Brain microvascular endothelial cell (primary cell): ENCODE results near the gene LIN7B.

Source experiments
- DNase-seq: peaks from one replicate; pipeline ENCODE4 v3.0.0-alpha.2; 2020
- H3K27ac ChIP-seq: fragments of 250-450 bp; sonication (Bioruptor Pico); 2 replicates; pipeline ENCODE4 v1.5.1; 2020; ENCODE audit warnings: mild to moderate bottlenecking, moderate library complexity
- H3K27me3 ChIP-seq: fragments of 250-450 bp; sonication (Bioruptor Pico); replicated peaks from 2 replicates; pipeline ENCODE4 v1.5.1; 2020; ENCODE audit warnings: mild to moderate bottlenecking
- H3K36me3 ChIP-seq: fragments of 250-450 bp; sonication (Bioruptor Pico); replicated peaks from 2 replicates; pipeline ENCODE4 v1.5.1; 2020; ENCODE audit warnings: mild to moderate bottlenecking
- H3K4me3 ChIP-seq: 2 replicates; pipeline ENCODE4 v1.5.1; 2011; ENCODE audit warnings: low read depth, mild to moderate bottlenecking, control low read depth, low read length, moderate library complexity
- in situ Hi-C: cut with HindIII; loops from 2 replicates; pipeline ENCODE4 v1.10.0; 2017; ENCODE audit warnings: low sequenced_read_pairs, low pct_ligation_motif_present
- TF ChIP-seq, protein P1 (sequence below): IDR thresholded peaks from 2 replicates; pipeline ENCODE4 v1.5.1; 2011; ENCODE audit warnings: low read depth, mild to moderate bottlenecking, moderate library complexity, low read length, control low read depth, inconsistent platforms; ENCODE audit errors: missing control alignments

LIN7B gene

DNA sequence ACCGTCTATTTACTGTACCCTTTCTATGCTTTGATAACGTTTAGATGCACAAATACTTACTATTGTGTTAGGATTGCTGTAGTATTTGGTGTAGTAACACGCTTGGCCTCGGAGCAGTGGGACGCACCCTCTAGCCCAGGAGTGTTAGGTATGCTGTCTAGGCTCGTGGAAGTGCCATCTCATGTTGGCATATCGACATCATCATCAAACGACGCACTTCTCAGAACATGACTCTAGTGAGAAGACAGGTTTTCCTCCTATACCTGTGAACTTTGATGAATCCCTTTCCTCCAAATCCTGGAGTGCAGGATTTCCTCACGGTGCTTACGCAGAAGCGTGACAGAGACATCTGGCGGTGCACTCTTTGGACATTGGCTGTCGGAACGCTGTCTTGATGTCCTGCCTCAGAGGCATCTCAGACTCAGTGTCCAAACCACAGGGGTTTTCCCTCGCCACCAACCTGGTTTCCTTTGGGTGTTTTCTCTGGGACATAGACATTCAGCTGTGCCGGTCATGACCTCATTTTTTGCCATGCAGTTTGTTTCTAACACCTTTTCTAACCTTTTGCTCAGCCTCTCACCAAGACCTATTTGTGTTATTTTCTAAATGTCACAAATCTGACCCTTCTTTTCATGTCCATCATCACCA lies 22.7 kb upstream of the LIN7B start:
- in situ Hi-C loops = no loop called here

DNA sequence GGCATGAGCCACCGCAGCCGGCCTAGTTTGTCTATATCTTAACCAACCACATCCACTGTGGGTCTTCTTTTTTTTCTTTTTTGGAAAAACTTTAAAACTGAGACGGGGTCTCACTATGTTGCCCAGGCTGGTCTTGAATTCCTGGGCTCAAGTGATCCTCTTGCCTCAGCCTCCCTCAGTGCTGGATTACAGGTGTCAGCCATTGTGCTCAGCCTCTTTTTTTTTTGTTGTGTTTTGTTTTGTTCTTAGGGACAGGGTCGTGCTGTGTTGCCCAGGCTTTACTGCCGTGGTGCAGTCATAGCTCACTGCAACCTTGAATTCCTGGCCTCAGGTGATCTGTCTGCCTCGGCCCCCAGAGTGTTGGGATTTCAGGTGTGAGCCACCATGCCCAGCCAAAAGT lies 21.5 kb upstream of the LIN7B start:
- Histone ChIP-seq H3K27me3 (no peaks in the 10 kb centered on the region), H3K4me3 (no peak overlapping the region), H3K27ac (no peak overlapping the region), H3K36me3 (peaks cover 76% of the 10 kb centered on the region)
- no peak for DNase-seq
- in situ Hi-C loops = no loop called here
- TF ChIP-seq, protein P1, sequence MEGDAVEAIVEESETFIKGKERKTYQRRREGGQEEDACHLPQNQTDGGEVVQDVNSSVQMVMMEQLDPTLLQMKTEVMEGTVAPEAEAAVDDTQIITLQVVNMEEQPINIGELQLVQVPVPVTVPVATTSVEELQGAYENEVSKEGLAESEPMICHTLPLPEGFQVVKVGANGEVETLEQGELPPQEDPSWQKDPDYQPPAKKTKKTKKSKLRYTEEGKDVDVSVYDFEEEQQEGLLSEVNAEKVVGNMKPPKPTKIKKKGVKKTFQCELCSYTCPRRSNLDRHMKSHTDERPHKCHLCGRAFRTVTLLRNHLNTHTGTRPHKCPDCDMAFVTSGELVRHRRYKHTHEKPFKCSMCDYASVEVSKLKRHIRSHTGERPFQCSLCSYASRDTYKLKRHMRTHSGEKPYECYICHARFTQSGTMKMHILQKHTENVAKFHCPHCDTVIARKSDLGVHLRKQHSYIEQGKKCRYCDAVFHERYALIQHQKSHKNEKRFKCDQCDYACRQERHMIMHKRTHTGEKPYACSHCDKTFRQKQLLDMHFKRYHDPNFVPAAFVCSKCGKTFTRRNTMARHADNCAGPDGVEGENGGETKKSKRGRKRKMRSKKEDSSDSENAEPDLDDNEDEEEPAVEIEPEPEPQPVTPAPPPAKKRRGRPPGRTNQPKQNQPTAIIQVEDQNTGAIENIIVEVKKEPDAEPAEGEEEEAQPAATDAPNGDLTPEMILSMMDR = no peak

More for the DNA sequence above, 22.7 kb upstream of the LIN7B start:
- TF ChIP-seq, protein P1 = no peak
- DNase-seq = no peak
- peaks cover 78% of the 10 kb centered on the region for H3K36me3 ChIP-seq
- no peak overlapping the region for H3K27ac ChIP-seq
- H3K27me3 ChIP-seq = no peaks in the 10 kb centered on the region
- no peak overlapping the region for H3K4me3 ChIP-seq

DNA sequence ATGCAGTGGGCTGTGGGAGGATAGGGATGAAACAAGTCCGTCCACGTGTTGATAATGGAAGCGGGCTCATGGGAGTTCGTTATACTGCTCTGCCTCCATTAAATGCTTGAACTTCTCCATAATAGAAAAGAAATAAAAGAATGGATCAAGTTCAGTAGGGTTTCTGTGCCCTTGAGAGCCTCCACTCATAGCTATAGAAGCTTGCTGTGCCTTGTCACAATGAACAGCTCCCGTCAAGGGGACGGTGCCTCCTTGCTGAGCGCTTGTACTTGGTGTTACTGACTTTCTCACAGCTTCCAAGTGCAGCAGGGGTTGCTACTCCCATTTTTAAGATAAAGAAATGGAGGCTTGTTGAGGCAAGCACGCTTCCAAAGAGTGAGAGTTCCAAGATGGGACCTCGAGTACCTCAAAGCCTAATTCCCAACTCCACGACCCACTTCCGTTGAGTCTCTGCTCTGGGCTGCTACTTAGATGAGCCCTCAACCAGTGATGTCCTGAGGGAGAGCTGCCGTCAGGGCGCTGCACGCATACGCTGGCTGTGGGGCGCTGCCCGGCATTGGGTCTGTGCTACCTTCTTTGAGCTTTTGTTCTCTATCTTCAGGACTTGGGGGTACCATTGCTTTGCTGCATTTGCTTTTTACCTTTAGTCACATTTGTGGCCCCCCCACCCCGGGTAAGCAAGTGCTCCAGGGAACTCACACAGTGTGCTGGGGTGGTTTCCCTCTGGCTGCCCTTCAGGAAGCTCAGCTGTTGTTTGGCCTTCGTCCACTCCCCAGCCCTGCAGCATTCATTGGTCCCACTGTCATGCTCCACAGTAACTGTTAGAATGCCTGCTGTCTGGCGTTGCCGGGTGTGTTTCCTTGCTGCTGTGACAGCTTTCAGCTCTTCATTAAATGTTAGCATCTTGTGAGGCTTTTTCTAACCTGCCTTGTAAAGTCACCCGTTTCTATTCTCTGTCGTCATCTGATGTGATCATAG lies 19.4 kb upstream of the LIN7B start:
- Histone ChIP-seq H3K27ac (no peak overlapping the region), H3K27me3 (no peaks in the 10 kb centered on the region), H3K36me3 (peaks cover 82% of the 10 kb centered on the region), H3K4me3 (no peak overlapping the region)
- TF ChIP-seq, protein P1 = no peak
- in situ Hi-C loops = no loop called here
- no peak for DNase-seq

DNA sequence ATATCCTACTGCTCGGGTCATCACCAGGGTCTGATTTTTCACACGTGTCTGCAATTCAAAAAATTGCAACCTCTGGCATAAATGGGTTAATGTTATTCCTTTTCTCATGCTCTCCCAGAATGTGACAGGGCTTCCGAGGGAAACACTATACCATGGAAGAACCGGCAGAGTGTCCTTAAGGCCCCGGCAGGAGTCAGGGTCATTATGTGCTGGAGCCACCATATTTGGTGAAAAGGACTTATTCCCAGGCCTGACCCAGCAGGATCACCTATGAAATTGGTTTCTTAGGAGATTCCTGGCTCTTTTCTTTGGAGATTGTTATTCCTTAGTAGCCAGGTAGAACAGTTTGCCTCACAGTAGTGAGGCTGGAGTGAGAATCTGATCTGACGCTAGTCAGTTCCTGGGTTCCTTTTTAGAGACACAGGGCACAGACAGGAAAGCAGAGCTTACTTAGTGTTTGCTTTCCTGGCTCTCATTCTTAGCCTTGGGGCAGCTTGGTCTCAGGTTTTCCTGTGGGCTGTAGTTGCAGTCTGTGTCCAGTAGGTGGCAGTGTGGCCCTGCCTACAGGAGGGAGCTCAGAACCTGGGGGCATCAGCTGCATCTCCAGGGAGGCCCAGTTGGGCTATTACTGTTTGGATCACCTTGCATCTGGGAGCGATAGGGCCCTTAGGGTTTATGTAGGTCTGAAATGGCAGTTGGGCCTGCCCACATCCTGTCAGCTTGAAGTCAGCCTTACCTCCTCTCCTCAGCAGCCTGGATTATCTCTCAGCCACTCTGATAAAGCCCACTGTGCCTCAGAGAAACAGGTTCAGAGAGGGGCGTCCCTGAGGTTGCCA lies 16.5 kb upstream of the LIN7B start:
- in situ Hi-C loops = no loop called here
- H3K27ac ChIP-seq = no peak overlapping the region
- TF ChIP-seq, protein P1 = peak; percentile 100
- peaks cover 77% of the 10 kb centered on the region for H3K36me3 ChIP-seq
- peak; percentile 60 for DNase-seq
- H3K4me3 ChIP-seq = no peak overlapping the region
- no peaks in the 10 kb centered on the region for H3K27me3 ChIP-seq

DNA sequence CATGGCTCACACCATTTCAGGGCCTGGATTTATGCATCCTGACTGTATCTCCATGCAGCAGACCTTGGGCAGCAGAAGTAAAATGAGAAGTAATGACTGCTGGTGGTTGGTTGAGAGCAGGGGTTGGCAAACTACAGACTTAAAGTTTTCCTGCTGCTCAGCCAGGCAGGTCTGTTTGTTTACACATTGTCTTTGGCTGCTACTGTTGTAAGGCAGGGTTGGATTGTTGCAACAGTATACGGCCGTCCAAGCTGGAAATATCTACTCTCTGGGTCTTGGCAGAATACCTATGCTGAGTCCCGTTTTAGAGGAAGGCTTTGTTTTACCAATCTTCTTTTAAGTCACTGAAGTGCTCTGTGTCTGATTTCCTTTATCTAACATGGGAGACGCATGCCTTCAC lies 15.4 kb upstream of the LIN7B start:
- TF ChIP-seq, protein P1 = no peak

More for the DNA sequence above, 15.4 kb upstream of the LIN7B start:
- H3K27ac ChIP-seq = no peak overlapping the region
- in situ Hi-C loops = no loop called here
- H3K4me3 ChIP-seq = no peak overlapping the region
- peaks cover 73% of the 10 kb centered on the region for H3K36me3 ChIP-seq
- DNase-seq = no peak
- H3K27me3 ChIP-seq = no peaks in the 10 kb centered on the region
